A673 (cell line): ENCODE measurements around the gene FDXR. TPM values are rescaled to one million over a fixed set of nuclear protein-coding genes. Genes with fewer than 3 reads are reported as not detected.

ENCODE experiments used
- BruUV-seq: library from RNA; stranded (reverse); fragments of 400-500 nt; replicated peaks from 2 replicates; lab custom pipeline; 2021; lab: Mats Ljungman, UMichigan
- CTCF ChIA-PET: fragments of 300-600 bp; sonication (Branson Sonifier 250); formaldehyde crosslinking; loops from one replicate; lab custom pipeline; 2022; ENCODE audit warnings: antibody characterized with exemption; lab: Charles Lee
- POLR2A ChIA-PET: fragments of 300-600 bp; sonication (Branson Sonifier 250); formaldehyde crosslinking; loops from one replicate; lab custom pipeline; 2022; ENCODE audit warnings: antibody characterized with exemption; ENCODE audit not compliant: low non-redundant PET; lab: Charles Lee
- DNase-seq: peaks from one replicate; pipeline ENCODE4 v3.0.0-alpha.2; 2015; ENCODE audit warnings: low spot score
- H3K27ac ChIP-seq: fragments of 200-600 bp; sonication (generic); 2 replicates; pipeline ENCODE4 v1.5.1; 2016; ENCODE audit warnings: mixed run types, low read depth, mild to moderate bottlenecking, mixed read lengths, antibody characterized with exemption, low read length; ENCODE audit not compliant: poor library complexity, severe bottlenecking
- H3K27me3 ChIP-seq: fragments of 200-600 bp; sonication (generic); replicated peaks from 2 replicates; pipeline ENCODE4 v1.6.1; 2017; ENCODE audit warnings: mixed run types, low read depth, mild to moderate bottlenecking, mixed read lengths, antibody characterized with exemption, low read length; ENCODE audit not compliant: insufficient read depth, poor library complexity
- H3K36me3 ChIP-seq: fragments of 200-600 bp; sonication (generic); 2 replicates; pipeline ENCODE4 v1.6.1; 2016; ENCODE audit warnings: mixed run types, mild to moderate bottlenecking, mixed read lengths, antibody characterized with exemption, low read length; ENCODE audit not compliant: insufficient read depth, poor library complexity, severe bottlenecking
- H3K4me1 ChIP-seq: fragments of 200-600 bp; sonication (generic); 2 replicates; pipeline ENCODE4 v1.6.1; 2017; ENCODE audit warnings: mixed run types, mild to moderate bottlenecking, mixed read lengths, antibody characterized with exemption, low read length; ENCODE audit not compliant: insufficient read depth, poor library complexity, severe bottlenecking
- H3K4me3 ChIP-seq: fragments of 200-600 bp; sonication (generic); 2 replicates; pipeline ENCODE4 v1.5.1; 2016; ENCODE audit warnings: low read depth, mixed run types, mild to moderate bottlenecking, mixed read lengths, low read length; ENCODE audit not compliant: poor library complexity, severe bottlenecking
- H3K9me3 ChIP-seq: fragments of 200-600 bp; sonication (generic); 2 replicates; pipeline ENCODE4 v1.6.1; 2016; ENCODE audit warnings: mixed run types, low read depth, mild to moderate bottlenecking, mixed read lengths, antibody characterized with exemption, low read length; ENCODE audit not compliant: poor library complexity, severe bottlenecking
- CTCF ChIP-seq: fragments of 300-800, 200-600 bp; sonication (generic); conservative IDR thresholded peaks from 2 replicates; pipeline ENCODE4 v1.5.1; 2017; ENCODE audit warnings: low read depth, mild to moderate bottlenecking, antibody characterized with exemption, low read length, moderate library complexity, mixed read lengths
- EZH2 ChIP-seq: fragments of 200-600 bp; sonication (generic); IDR thresholded peaks from 2 replicates; pipeline ENCODE4 v1.6.1; 2017; ENCODE audit warnings: borderline replicate concordance, low read depth, mild to moderate bottlenecking, mixed read lengths, antibody characterized with exemption, low read length; ENCODE audit not compliant: poor library complexity, severe bottlenecking
- intact Hi-C: fragments of 100-400 bp; cut with micrococcal nuclease; formaldehyde crosslinking; loops from one replicate; pipeline ENCODE4 v1.10.0; 2022; ENCODE audit not compliant: unreplicated experiment
- total RNA-seq: library from RNA; stranded (reverse); gene quantifications from 2 replicates; pipeline ENCODE4 v1.2.3, GENCODE V29; 2021

Gene FDXR
- total RNA-seq, 1 experiment from 2014 or later: 17.8 TPM

- intact Hi-C loops: no loop called here
- BruUV-seq: no TSS peak
- TF ChIP-seq EZH2 (no peak), CTCF (no peak)
- H3K27ac ChIP-seq: no peak overlapping the region
- no peak for DNase-seq
- no peaks in the 10 kb centered on the region for H3K4me1 ChIP-seq
- H3K4me3 ChIP-seq: no peak overlapping the region
- ChIA-PET CTCF (no interaction called here), POLR2A (no interaction called here)
- H3K27me3 ChIP-seq: no peaks in the 10 kb centered on the region
- no peaks in the 10 kb centered on the region for H3K36me3 ChIP-seq
- no peaks in the 10 kb centered on the region for H3K9me3 ChIP-seq
Observed at GRCh38 chr17:74881073-74881472, 8.3 kb upstream of the FDXR start.

GRCh38 chr17:74879308-74879707, 6.5 kb upstream of the FDXR start:
- intact Hi-C loops: no loop called here
- no peak for DNase-seq
- Histone ChIP-seq H3K36me3 (no peaks in the 10 kb centered on the region), H3K4me3 (no peak overlapping the region), H3K27me3 (no peaks in the 10 kb centered on the region), H3K27ac (no peak overlapping the region), H3K4me1 (no peaks in the 10 kb centered on the region), H3K9me3 (no peaks in the 10 kb centered on the region)
- BruUV-seq: no TSS peak
- POLR2A ChIA-PET: no interaction called here
- CTCF ChIA-PET: no interaction called here
- no peak for TF ChIP-seq EZH2
- no peak for TF ChIP-seq CTCF

DNA sequence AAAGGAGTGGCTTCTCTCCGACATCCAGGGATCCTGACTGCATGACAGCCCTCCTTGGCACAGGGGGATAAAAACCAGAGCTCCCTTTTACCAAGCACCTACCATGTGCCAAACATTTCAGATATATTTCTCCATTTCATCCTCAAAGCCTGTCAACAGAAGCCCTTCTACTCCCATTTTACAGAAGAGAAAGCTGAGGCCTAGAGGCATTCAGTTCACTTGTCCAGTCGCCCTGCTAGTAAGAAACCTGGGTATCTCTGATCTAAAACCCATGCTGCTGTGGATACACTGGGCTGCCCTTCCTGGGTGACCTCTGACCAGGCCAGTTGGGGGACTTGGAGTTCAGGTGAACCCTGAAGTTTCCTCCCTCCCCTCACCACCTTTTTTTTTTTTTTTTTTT, 5.9 kb upstream of the FDXR start:
- H3K27me3 ChIP-seq: no peaks in the 10 kb centered on the region
- peaks cover 5% of the 10 kb centered on the region for H3K4me1 ChIP-seq
- BruUV-seq: no TSS peak
- CTCF ChIA-PET: no interaction called here
- POLR2A ChIA-PET: no interaction called here
- no peaks in the 10 kb centered on the region for H3K36me3 ChIP-seq
- no peaks in the 10 kb centered on the region for H3K9me3 ChIP-seq
- DNase-seq: no peak
- intact Hi-C loops: no loop called here
- H3K27ac ChIP-seq: no peak overlapping the region
- no peak overlapping the region for H3K4me3 ChIP-seq
- TF ChIP-seq CTCF (no peak), EZH2 (no peak)
